ENCODE results near the gene LMBR1L.
"Not testable (repeated sequence)": the region's sequence is repeated elsewhere in the genome, so short reads cannot be mapped to it uniquely, and the experiment has no call there.

- TF ChIP-seq POLR2AphosphoS5, CTCF, POLR2A (IDR thresholded peaks at IDR 0.05): not testable (repeated sequence)
Measured at GRCh38 chr12:49127971-49128370, 17.3 kb upstream of the LMBR1L start.

Data from breast epithelium (tissue), 3 donors.